CD4-positive, alpha-beta T cell treated with Interleukin-21 for 1 hour (primary cell): ENCODE results near the gene ABCC3.
A peak's percentile ranks its signal among the peaks of the same experiment; 100 is the strongest.
"Not testable (repeated sequence)": the region's sequence is repeated elsewhere in the genome, so short reads cannot be mapped to it uniquely, and the experiment has no call there.

Experiments used
- DNase-seq: peaks from one replicate; pipeline ENCODE4 v3.0.0-alpha.2; 2020

The ABCC3 gene

DNA sequence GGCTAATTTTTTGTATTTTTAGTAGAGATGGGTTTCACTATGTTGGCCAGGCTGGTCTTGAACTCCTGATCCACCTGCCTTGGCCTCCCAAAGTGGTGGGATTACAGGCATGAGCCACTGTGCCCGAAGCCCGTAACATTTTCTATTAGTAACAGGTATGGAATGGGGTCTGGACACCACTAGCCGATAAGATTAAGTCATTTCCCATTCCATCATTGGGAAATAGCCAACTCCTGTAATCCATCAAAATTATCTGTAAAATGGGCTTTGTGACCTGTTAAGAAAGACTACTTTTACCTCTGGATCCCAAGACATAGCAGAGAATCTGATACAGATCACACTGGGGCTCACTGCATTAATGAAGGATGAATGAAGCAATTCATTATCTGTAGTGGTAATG, 80.8 kb downstream of the ABCC3 start:
- no peak for DNase-seq

- DNase-seq = peak; percentile 93
Measured at GRCh38 chr17:50719144-50719923, 84.7 kb downstream of the ABCC3 start, which contains the start of gene LUC7L3. Gene LUC7L3, plus strand, starts transcription at chr17:50719603. Its CDS starts 130 bp downstream, at chr17:50719733.

GRCh38 chr17:50719924-50720794, 85.5 kb downstream of the ABCC3 start:
- DNase-seq = no peak

DNA sequence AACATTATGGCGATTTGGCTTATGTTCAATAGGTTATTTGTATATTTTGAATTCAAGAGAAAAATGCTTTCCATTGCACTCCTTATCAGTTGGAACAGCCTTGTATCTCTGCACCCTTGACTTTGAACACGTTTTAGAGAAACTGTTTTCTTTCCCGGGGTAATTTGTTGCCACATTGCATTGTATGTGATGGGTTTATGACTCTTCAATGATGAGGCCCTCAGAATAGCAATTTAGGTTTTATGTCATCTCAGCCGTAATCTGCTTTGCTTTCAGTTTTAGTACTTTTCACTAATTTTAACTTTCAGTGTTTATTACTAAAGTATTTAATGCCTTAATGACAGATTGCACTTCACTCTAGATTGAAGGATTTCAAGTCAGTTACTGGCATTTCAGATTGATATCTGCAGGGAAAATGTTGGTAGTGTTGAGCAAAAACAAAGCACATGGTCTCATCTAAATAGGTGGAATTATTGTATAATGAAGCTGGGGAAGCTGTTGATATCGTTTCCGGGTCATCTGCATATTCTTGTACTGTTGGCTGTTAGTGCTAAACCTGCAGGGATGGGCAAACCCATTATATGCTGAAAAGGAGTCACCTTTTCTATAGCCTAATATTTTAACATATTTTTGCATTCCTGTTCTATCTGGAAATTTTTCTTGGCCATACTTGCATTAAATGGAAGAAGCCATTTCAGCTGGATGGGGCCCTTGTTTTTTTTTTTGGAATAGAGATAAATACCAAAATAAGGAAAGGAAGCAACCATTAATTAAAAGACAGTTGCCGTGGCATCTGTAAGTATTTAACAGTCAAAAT, 86.7 kb downstream of the ABCC3 start:
- DNase-seq = peak; percentile 42

DNA sequence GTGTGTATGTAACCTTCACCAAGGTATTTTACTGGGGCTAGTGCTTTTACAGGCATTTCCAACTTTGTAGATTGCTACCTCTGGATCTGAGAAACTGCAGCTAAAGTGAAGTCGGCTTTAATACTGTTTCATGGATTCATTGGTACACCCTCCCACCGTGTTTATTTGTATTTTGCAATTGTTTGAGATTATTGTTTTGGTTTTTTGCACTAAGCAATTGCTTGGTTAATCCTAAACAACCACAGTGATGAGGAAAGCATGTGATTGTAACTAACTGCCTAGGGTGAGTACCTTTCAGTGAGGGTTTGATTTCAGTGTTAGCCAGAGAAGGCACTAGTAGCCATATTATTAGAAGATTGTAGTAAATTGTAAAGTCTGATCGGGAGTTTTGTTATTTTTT, 88.1 kb downstream of the ABCC3 start:
- no peak for DNase-seq

DNA sequence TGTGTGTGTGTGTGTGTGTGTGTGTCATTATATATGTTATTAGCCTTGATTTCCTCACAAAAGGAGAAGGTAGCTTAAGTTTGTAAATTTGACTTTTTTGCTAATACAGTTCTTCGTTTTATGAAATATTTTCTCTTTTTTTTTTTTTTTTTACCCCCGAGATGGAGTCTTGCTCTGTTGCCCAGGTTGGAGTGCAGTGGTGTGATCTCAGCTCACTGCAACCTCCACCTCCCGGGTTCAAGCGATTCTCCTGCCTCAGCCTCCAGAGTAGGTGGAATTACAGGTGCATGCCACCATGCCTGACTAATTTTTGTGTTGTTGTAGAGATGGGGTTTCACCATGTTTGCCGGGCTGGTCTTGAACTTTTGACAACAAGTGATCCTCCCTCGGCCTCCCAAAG, 89.9 kb downstream of the ABCC3 start:
- DNase-seq = not testable (repeated sequence)

DNA sequence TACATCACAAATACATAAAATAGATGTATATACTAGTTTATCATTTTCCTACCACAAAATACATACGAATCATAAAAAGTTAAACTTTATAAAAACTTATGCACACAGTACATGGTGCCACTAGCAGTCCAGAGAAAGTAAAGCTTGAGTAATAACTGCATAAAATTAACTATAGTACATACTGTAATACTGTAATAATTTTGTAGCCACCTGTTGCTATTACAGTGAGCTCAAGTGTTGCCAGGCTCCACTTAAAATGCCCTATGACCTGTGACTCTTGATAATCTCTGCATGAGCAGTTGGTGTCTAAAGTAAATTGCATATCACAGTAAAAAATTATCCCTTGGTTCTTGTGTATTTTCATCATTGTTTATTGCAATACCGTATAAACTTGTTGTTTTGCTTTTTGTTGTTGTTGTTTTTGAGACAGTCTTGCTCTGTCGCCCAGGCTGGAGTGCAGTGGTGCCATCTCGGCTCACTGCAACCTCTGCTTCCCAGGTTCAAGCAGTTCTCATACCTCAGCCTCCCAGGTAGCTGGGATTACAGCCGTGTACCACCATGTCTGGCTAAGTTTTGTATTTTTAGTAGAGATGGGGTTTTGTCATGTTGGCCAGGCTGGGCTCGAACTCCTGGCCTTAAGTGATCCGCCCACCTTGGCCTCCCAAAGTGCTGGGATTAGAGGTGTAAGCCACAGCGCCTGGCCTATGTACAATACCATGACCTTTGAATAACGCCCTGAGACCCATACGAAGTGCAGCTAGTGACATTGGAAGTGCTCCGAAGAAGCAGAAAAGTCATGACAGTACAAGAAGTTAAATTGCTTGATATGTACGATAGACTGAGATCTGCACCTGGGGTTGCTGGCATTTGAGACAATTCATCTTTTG, 91.3 kb downstream of the ABCC3 start:
- DNase-seq = no peak

DNA sequence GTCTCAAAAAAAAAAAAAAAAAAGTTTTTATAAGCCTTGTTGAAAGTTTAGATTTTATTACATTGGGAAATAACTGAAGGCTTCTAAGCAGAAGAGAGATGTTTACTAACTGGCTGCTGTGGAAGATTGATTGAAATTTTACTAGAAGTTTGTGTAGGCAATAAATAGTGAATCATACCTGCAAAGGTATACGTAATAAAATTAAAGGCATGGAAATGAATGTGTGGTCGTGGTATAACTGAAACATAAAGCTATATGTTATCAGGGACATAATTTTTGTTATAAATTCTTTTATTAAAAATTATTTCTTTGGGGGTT, 93.4 kb downstream of the ABCC3 start:
- no peak for DNase-seq

- no peak for DNase-seq
Measured at GRCh38 chr17:50728881-50729765, 94.4 kb downstream of the ABCC3 start.

DNA sequence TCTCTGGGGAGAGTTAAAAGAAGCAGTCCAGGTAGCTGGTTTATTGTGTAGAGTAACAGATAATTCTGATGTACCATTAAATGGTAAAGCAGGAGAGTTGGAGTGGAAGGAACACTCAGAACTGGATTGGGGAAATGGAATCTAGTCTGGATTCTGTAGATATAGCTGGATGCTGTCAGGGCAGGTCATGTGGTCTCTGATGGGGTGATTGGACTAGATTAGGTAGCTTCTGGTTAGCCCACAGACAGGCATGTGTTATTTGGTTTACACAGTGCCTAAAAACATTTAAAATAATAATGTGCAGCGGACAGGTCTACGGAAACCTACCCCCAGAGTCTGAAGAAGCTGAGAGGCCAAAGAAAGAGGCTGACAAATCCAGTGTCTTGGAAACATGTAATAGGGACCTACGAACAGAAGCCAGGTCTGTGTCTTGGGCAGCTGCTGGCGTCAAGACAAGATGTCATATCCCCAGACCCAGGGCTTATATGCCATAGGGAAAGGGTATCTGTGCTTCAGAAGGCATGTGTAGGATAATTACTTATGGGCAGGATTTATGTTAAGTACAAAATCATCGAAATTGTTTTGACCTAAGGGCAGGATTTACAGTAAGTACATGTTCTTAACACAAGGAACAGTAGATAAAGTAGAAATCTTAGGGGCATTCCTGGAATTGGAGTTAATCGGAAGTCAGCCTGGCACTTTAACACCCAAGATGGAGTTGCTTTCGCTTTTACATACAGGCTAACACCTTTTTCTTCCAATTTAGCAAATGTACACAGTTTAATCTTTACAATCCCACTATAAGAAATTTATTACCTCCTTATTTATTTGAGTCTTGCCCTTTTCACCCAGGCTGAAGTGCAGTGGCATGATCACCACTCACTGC, 97.1 kb downstream of the ABCC3 start:
- peak; percentile 22 for DNase-seq

- no peak for DNase-seq
Measured at GRCh38 chr17:50735287-50735686, 100.6 kb downstream of the ABCC3 start.

- no peak for DNase-seq
Measured at GRCh38 chr17:50737118-50737698, 102.5 kb downstream of the ABCC3 start.

- DNase-seq = no peak
Measured at GRCh38 chr17:50739098-50739497, 104.4 kb downstream of the ABCC3 start.
